ENCODE data around the gene MYH7B. TPM values are rescaled to one million over a fixed set of nuclear protein-coding genes. Genes with fewer than 3 reads are reported as not detected.

MYH7B gene
- total RNA-seq, 2 experiments from 2014 or later = 0.70 to 0.79 TPM

- Histone ChIP-seq H4K20me1 (ENCODE audit: insufficient read depth, low read length) (no peaks in the 10 kb centered on the region), H3K4me3 (ENCODE audit: low read depth, low read length, poor library complexity, severe bottlenecking) (no peak overlapping the region), H3K4me2 (ENCODE audit: low read length) (no peak overlapping the region), H3K9me2 (ENCODE audit: insufficient read depth, low read length) (no peaks in the 10 kb centered on the region), H3K36me3 (ENCODE audit: insufficient read depth, low read length) (peaks cover 29% of the 10 kb centered on the region), H3K9me3 (ENCODE audit: low read length) (no peaks in the 10 kb centered on the region), H3K4me1 (ENCODE audit: insufficient read depth, low read length, poor library complexity, severe bottlenecking) (peaks cover 13% of the 10 kb centered on the region), H3K79me2 (ENCODE audit: insufficient read depth, low read depth, low read length) (no peaks in the 10 kb centered on the region), H2AFZ (ENCODE audit: low read length) (no peak overlapping the region), H3K27ac (ENCODE audit: low read depth, low read length, poor library complexity, severe bottlenecking) (no peak overlapping the region)
- CTCF ChIA-PET (ENCODE audit: unreplicated experiment) = interaction anchor here (0.5 kb wide), 1 partner anchor 304 kb away, joined by 5 read pairs; no protein-coding TSS in a partner anchor
- no TSS peak for BruUV-seq (replicated peaks)
- TF ChIP-seq CTCF (conservative IDR thresholded peaks at IDR 0.05; ENCODE audit: low read length) (no peak), EZH2phosphoT487 (IDR thresholded peaks at IDR 0.05; ENCODE audit: borderline replicate concordance, low read depth, low read length) (no peak)
- DNase-seq (ENCODE audit: low spot score) = no peak
- POLR2A ChIA-PET = interaction anchor here (0.6 kb wide), 1 partner anchor 200 kb away, joined by 3 read pairs; no protein-coding TSS in a partner anchor
- intact Hi-C loops (cut with micrococcal nuclease; ENCODE audit: unreplicated experiment) = no loop called here
Observed at GRCh38 chr20:34998331-34998950, 42.8 kb downstream of the MYH7B start.

- H3K9me2 ChIP-seq (ENCODE audit: insufficient read depth, low read length) = no peaks in the 10 kb centered on the region
- peaks cover 30% of the 10 kb centered on the region for H3K36me3 ChIP-seq (ENCODE audit: insufficient read depth, low read length)
- no TSS peak for BruUV-seq (replicated peaks)
- H3K4me2 ChIP-seq (ENCODE audit: low read length) = no peak overlapping the region
- no peaks in the 10 kb centered on the region for H4K20me1 ChIP-seq (ENCODE audit: insufficient read depth, low read length)
- POLR2A ChIA-PET = no interaction called here
- TF ChIP-seq CTCF (conservative IDR thresholded peaks at IDR 0.05; ENCODE audit: low read length) (no peak), EZH2phosphoT487 (IDR thresholded peaks at IDR 0.05; ENCODE audit: borderline replicate concordance, low read depth, low read length) (no peak)
- H3K9me3 ChIP-seq (ENCODE audit: low read length) = no peaks in the 10 kb centered on the region
- no peak for DNase-seq (ENCODE audit: low spot score)
- no peak overlapping the region for H3K4me3 ChIP-seq (ENCODE audit: low read depth, low read length, poor library complexity, severe bottlenecking)
- intact Hi-C loops (cut with micrococcal nuclease; ENCODE audit: unreplicated experiment) = no loop called here
- no peak overlapping the region for H2AFZ ChIP-seq (ENCODE audit: low read length)
- peaks cover 13% of the 10 kb centered on the region for H3K4me1 ChIP-seq (ENCODE audit: insufficient read depth, low read length, poor library complexity, severe bottlenecking)
- no peak overlapping the region for H3K27ac ChIP-seq (ENCODE audit: low read depth, low read length, poor library complexity, severe bottlenecking)
- CTCF ChIA-PET (ENCODE audit: unreplicated experiment) = interaction anchor here (0.5 kb wide), 1 partner anchor 305 kb away, joined by 5 read pairs; no protein-coding TSS in a partner anchor
- no peaks in the 10 kb centered on the region for H3K79me2 ChIP-seq (ENCODE audit: insufficient read depth, low read depth, low read length)
Observed at GRCh38 chr20:34999021-34999451, 43.4 kb downstream of the MYH7B start.

- ChIA-PET POLR2A (no interaction called here), CTCF (ENCODE audit: unreplicated experiment) (no interaction called here)
Observed at GRCh38 chr20:34999782-35000181, 44.1 kb downstream of the MYH7B start.

More at GRCh38 chr20:34999782-35000181, 44.1 kb downstream of the MYH7B start:
- intact Hi-C loops (cut with micrococcal nuclease; ENCODE audit: unreplicated experiment) = no loop called here
- no peak overlapping the region for H2AFZ ChIP-seq (ENCODE audit: low read length)
- TF ChIP-seq EZH2phosphoT487 (IDR thresholded peaks at IDR 0.05; ENCODE audit: borderline replicate concordance, low read depth, low read length) (no peak), CTCF (conservative IDR thresholded peaks at IDR 0.05; ENCODE audit: low read length) (no peak)
- H3K4me2 ChIP-seq (ENCODE audit: low read length) = no peak overlapping the region
- no peaks in the 10 kb centered on the region for H4K20me1 ChIP-seq (ENCODE audit: insufficient read depth, low read length)
- H3K4me3 ChIP-seq (ENCODE audit: low read depth, low read length, poor library complexity, severe bottlenecking) = no peak overlapping the region
- H3K36me3 ChIP-seq (ENCODE audit: insufficient read depth, low read length) = peaks cover 38% of the 10 kb centered on the region
- DNase-seq (ENCODE audit: low spot score) = no peak
- no peaks in the 10 kb centered on the region for H3K9me2 ChIP-seq (ENCODE audit: insufficient read depth, low read length)
- no TSS peak for BruUV-seq (replicated peaks)
- H3K79me2 ChIP-seq (ENCODE audit: insufficient read depth, low read depth, low read length) = no peaks in the 10 kb centered on the region
- no peak overlapping the region for H3K27ac ChIP-seq (ENCODE audit: low read depth, low read length, poor library complexity, severe bottlenecking)
- H3K9me3 ChIP-seq (ENCODE audit: low read length) = no peaks in the 10 kb centered on the region
- H3K4me1 ChIP-seq (ENCODE audit: insufficient read depth, low read length, poor library complexity, severe bottlenecking) = peaks cover 13% of the 10 kb centered on the region
